HepG2 (cell line): ENCODE measurements around the gene PHTF2. TPM values are rescaled to one million over a fixed set of nuclear protein-coding genes. Genes with fewer than 3 reads are reported as not detected.

Experiments used
- ATAC-seq: fragments of 200-7000 bp; cut with Tn5 transposase; 3 replicates; pipeline ENCODE4 v1.9.1; 2020; ENCODE audit warnings: mild to moderate bottlenecking, moderate library complexity
- BruUV-seq: library from RNA; stranded (reverse); fragments of 400-500 nt; replicated peaks from 2 replicates; lab custom pipeline; 2021; lab: Mats Ljungman, UMichigan
- CTCF ChIA-PET: fragments of 300-600 bp; formaldehyde crosslinking; extraction: SDS; loops from one replicate; lab custom pipeline; 2021; ENCODE audit warnings: low total read pairs, inconsistent platforms, low intra/inter-chr PET ratio; lab: Yijun Ruan, JAX
- POLR2A ChIA-PET: fragments of 350-600 bp; sonication (Branson Sonifier 250); formaldehyde crosslinking; loops from one replicate; lab custom pipeline; 2020; ENCODE audit warnings: antibody characterized with exemption, inconsistent platforms; lab: Yijun Ruan, JAX
- DNase-seq: peaks from one replicate; pipeline ENCODE4 v3.0.0-alpha.2; 2015; ENCODE audit warnings: low spot score
- FAIRE-seq: peaks from 3 replicates; lab custom pipeline; 2011; peaks lifted over from hg19 to GRCh38; lab: Jason Lieb, UNC
- H2AFZ ChIP-seq: one replicate; pipeline ENCODE4 v1.6.1; 2011; ENCODE audit warnings: low read length, inconsistent platforms
- H3K27ac ChIP-seq: fragments of 300-600 bp; 3 replicates; pipeline ENCODE4 v1.8.0; 2011; ENCODE audit warnings: mixed run types, mild to moderate bottlenecking, mixed read lengths, low read length, inconsistent platforms; ENCODE audit not compliant: insufficient read depth; ENCODE audit errors: extremely low read length
- H3K27me3 ChIP-seq, 2 experiments: fragments of 200-600 bp in 1 of 2; 2 replicates in 1 of 2; 3 replicates in 1 of 2; pipeline versions ENCODE4 v1.6.0 to v1.8.0; 2011; ENCODE audit warnings: low read length in 2 of 2, mild to moderate bottlenecking in 2 of 2, moderate library complexity in 2 of 2, inconsistent platforms in 1 of 2; ENCODE audit not compliant: insufficient read depth in 2 of 2, control insufficient read depth in 1 of 2
- H3K36me3 ChIP-seq, 2 experiments: fragments of 200-600 bp in 1 of 2; replicated peaks in 1 of 2; 2 replicates in 1 of 2; 3 replicates in 1 of 2; pipeline versions ENCODE4 v1.5.1 to v1.8.0; 2011; ENCODE audit warnings: low read length in 2 of 2, inconsistent platforms in 1 of 2; ENCODE audit not compliant: insufficient read depth in 2 of 2, control insufficient read depth in 1 of 2
- H3K4me1 ChIP-seq: 2 replicates; pipeline ENCODE4 v1.5.1; 2012; ENCODE audit warnings: low read length, inconsistent platforms; ENCODE audit not compliant: insufficient read depth
- H3K4me2 ChIP-seq: 2 replicates; pipeline ENCODE4 v1.6.0; 2011; ENCODE audit warnings: low read depth, low read length, inconsistent platforms
- H3K4me3 ChIP-seq, 3 experiments: fragments of 200-600 bp in 1 of 3; sonication (generic), shearing (Covaris generic) in 1 of 3; replicated peaks in 1 of 3; 2 replicates each; pipeline ENCODE4 v1.5.1; 2011 to 2016; ENCODE audit warnings: low read length in 3 of 3, inconsistent platforms in 2 of 3, low read depth in 2 of 3, mild to moderate bottlenecking in 2 of 3, control low read depth in 1 of 3, mixed read lengths in 1 of 3; ENCODE audit not compliant: insufficient read depth in 1 of 3
- H3K79me2 ChIP-seq: one replicate; pipeline ENCODE4 v1.6.1; 2011; ENCODE audit warnings: low read length, inconsistent platforms; ENCODE audit not compliant: insufficient read depth
- H3K9ac ChIP-seq: 2 replicates; pipeline ENCODE4 v1.6.0; 2011; ENCODE audit warnings: mild to moderate bottlenecking, low read depth, low read length, inconsistent platforms; ENCODE audit not compliant: insufficient read depth
- H3K9me3 ChIP-seq: 2 replicates; pipeline ENCODE4 v1.5.1; 2012; ENCODE audit warnings: mild to moderate bottlenecking, low read length
- H4K20me1 ChIP-seq: 2 replicates; pipeline ENCODE4 v1.6.0; 2011; ENCODE audit warnings: inconsistent platforms, mild to moderate bottlenecking, low read length, moderate library complexity; ENCODE audit not compliant: insufficient read depth
- ATAD3A ChIP-seq: sonication (generic); formaldehyde crosslinking; IDR thresholded peaks from 2 replicates; pipeline ENCODE4 v1.4.0; 2020; ENCODE audit warnings: missing genetic modification reagents
- FOXA1 ChIP-seq, 2 experiments: fragments of 450-650 bp in 1 of 2; sonication (generic) in 1 of 2; formaldehyde crosslinking in 1 of 2; IDR thresholded peaks; 2 replicates each; pipeline versions ENCODE4 v1.4.0 to v1.6.1; 2016 to 2020; ENCODE audit warnings: missing genetic modification reagents in 1 of 2
- MAFF ChIP-seq: IDR thresholded peaks from 2 replicates; pipeline ENCODE4 v1.6.1; 2011; ENCODE audit warnings: low read depth, low read length, improper control_type of control experiment
- SOX13 ChIP-seq, 3 experiments: fragments of 450-650 bp in 1 of 3; sonication (generic) in 1 of 3; formaldehyde crosslinking in 1 of 3; IDR thresholded peaks in 2 of 3; conservative IDR thresholded peaks in 1 of 3; 2 replicates each; pipeline versions ENCODE4 v1.5.0 to v1.6.1; 2016 to 2020; ENCODE audit warnings: antibody characterized with exemption in 1 of 3, mild to moderate bottlenecking in 1 of 3, missing compliant biosample characterization in 1 of 3, missing genetic modification reagents in 1 of 3, moderate library complexity in 1 of 3
- ZNF12 ChIP-seq: sonication (generic); formaldehyde crosslinking; IDR thresholded peaks from 2 replicates; pipeline ENCODE4 v1.5.0; 2020; ENCODE audit warnings: missing genetic modification reagents
- ZNF761 ChIP-seq: sonication (generic); formaldehyde crosslinking; conservative IDR thresholded peaks from 2 replicates; pipeline ENCODE4 v1.4.0; 2020; ENCODE audit warnings: mild to moderate bottlenecking, missing genetic modification reagents
- WGBS: methylation state at CpG from one replicate; pipeline ENCODE4 v1.1.6; 2017; ENCODE audit warnings: low lambda C conversion rate; 5-methylcytosine and 5-hydroxymethylcytosine counted together
- in situ Hi-C: cut with HindIII; loops from 2 replicates; pipeline ENCODE4 v1.10.0; 2017; ENCODE audit warnings: low pct_unique_long_range_greater_than_20kb; ENCODE audit not compliant: extremely low pct_ligation_motif_present
- intact Hi-C: fragments of 100-400 bp; cut with micrococcal nuclease; formaldehyde crosslinking; loops from one replicate; pipeline ENCODE4 v1.10.0; 2022; ENCODE audit not compliant: unreplicated experiment
- polyA plus RNA-seq, 8 experiments: library from polyadenylated mRNA; depleted of rRNA in 3 of 8; stranded (reverse) in 7 of 8; unstranded in 1 of 8; fragments of >200 nt; fragmentation: Illumina TruSeq in 4 of 8; extraction: Trizol in 4 of 8; gene quantifications; 2 replicates each; pipeline versions ENCODE4 v1.2.1 to v1.2.3, GENCODE V29; 2011 to 2016; ENCODE audit warnings: low read depth in 4 of 8, missing spikeins in 1 of 8, mixed read lengths in 1 of 8; ENCODE audit not compliant: insufficient read depth in 1 of 8
- total RNA-seq, 5 experiments: library from RNA; depleted of rRNA; stranded (reverse); fragments of >200 nt; fragmentation: Illumina TruSeq; extraction: Trizol; gene quantifications; 2 replicates each; pipeline ENCODE4 v1.2.3, GENCODE V29; 2016; ENCODE audit warnings: low read depth in 1 of 5
- TF ChIP-seq, protein P1 (sequence below): IDR thresholded peaks from 2 replicates; pipeline ENCODE4 v1.6.1; 2016; ENCODE audit warnings: control low read depth
- TF ChIP-seq, protein P2 (sequence below): IDR thresholded peaks from 2 replicates; pipeline ENCODE4 v1.6.1; 2012; ENCODE audit warnings: low read depth, low read length, improper control_type of control experiment
- TF ChIP-seq, protein P3 (sequence below): sonication (generic); formaldehyde crosslinking; IDR thresholded peaks from 2 replicates; pipeline ENCODE4 v1.4.0; 2020; ENCODE audit warnings: missing genetic modification reagents
- TF ChIP-seq, protein P4 (sequence below), 2 experiments: sonication (generic) in 1 of 2; formaldehyde crosslinking in 1 of 2; IDR thresholded peaks; 2 replicates each; pipeline versions ENCODE4 v1.4.0 to v1.6.1; 2016 to 2020; ENCODE audit warnings: borderline replicate concordance in 1 of 2, low read depth in 1 of 2, mild to moderate bottlenecking in 1 of 2, missing genetic modification reagents in 1 of 2
- TF ChIP-seq, protein P5 (sequence below), 2 experiments: fragments of 450-650 bp in 1 of 2; sonication (generic) in 1 of 2; formaldehyde crosslinking; IDR thresholded peaks; 2 replicates each; pipeline versions ENCODE4 v1.5.0 to v1.8.0; 2020 to 2022; ENCODE audit warnings: mild to moderate bottlenecking in 1 of 2, missing genetic modification reagents in 1 of 2

Gene PHTF2
- total and polyA plus RNA-seq, 2 of the 13 experiments (the other 11 are each of a cell fraction or from before 2014, with no cell fraction given) = 7.4 to 10.2 TPM

DNA sequence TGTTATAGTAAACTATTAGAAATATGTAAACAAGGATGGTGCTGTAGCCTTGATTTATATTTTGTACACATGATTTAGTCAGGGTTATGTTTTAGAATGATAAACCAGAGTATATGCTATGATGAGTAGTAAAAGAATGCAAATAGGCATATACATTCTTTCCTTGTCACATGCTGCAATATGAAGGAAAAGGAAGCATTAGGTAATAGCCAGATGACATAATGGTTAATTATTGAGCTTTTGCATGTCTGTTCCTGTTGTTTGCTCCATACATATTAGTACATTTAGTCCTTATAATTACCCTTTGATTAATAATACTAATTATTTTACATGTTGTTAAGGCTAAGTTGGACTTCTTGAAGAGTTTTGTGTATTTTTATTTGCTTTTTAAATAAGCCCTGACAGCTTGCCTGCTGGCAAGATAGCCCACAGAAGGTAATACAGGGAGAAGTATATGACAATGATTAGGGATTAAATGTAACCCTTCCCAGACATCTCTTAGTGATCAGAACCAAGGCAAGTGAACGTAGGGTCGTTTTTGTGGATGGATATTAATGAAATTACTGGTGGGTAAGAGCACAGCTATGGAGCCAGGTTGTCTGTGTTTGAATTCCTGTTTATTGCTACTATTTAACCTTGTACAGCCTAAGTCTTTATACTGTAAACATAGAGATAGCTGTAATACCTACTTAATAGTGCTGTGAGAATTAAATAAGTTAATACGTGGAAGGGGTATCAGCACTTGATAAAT, 68.4 kb downstream of the PHTF2 start:
- DNase-seq (peak; percentile 60), ATAC-seq (peak; percentile 69), FAIRE-seq (peak; percentile 18)
- no TSS peak for BruUV-seq
- H4K20me1 ChIP-seq = no peaks in the 10 kb centered on the region
- no peak overlapping the region for H3K9ac ChIP-seq
- H3K9me3 ChIP-seq = no peaks in the 10 kb centered on the region
- H3K79me2 ChIP-seq = no peaks in the 10 kb centered on the region
- peaks cover 30% of the 10 kb centered on the region for H3K4me1 ChIP-seq
- WGBS = 77% methylated on average over 3 of the region's 3 CpGs
- no peak overlapping the region for H3K4me3 ChIP-seq
- POLR2A ChIA-PET = interaction anchor here (0.9 kb wide), 1 partner anchor 13 kb away, joined by 3 read pairs; no protein-coding TSS in a partner anchor
- H3K27me3 ChIP-seq = no peaks in the 10 kb centered on the region
- H3K27ac ChIP-seq = no peak overlapping the region
- CTCF ChIA-PET = no interaction called here
- H2AFZ ChIP-seq = no peak overlapping the region
- 0 out of 2 replicates have a peak overlapping the region, but pooled peaks have one; percentile 8 for H3K4me2 ChIP-seq
- in situ Hi-C loops = no loop called here
- no peaks in the 10 kb centered on the region; a peak in 2 of 5 replicates for H3K36me3 ChIP-seq
- intact Hi-C loops = no loop called here
- no peak for TF ChIP-seq SOX13 (IDR thresholded peaks at IDR 0.05)
- TF ChIP-seq SOX13 (CRISPR knock-in tag; conservative IDR thresholded peaks at IDR 0.05 in 1 of 2, IDR thresholded peaks at IDR 0.05 in 1 of 2) = no peak
- TF ChIP-seq, protein P1, sequence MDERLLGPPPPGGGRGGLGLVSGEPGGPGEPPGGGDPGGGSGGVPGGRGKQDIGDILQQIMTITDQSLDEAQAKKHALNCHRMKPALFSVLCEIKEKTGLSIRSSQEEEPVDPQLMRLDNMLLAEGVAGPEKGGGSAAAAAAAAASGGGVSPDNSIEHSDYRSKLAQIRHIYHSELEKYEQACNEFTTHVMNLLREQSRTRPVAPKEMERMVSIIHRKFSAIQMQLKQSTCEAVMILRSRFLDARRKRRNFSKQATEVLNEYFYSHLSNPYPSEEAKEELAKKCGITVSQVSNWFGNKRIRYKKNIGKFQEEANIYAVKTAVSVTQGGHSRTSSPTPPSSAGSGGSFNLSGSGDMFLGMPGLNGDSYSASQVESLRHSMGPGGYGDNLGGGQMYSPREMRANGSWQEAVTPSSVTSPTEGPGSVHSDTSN (CRISPR knock-in tag) = no peak
- no peak for TF ChIP-seq ZNF761 (CRISPR knock-in tag)
- TF ChIP-seq, protein P2, sequence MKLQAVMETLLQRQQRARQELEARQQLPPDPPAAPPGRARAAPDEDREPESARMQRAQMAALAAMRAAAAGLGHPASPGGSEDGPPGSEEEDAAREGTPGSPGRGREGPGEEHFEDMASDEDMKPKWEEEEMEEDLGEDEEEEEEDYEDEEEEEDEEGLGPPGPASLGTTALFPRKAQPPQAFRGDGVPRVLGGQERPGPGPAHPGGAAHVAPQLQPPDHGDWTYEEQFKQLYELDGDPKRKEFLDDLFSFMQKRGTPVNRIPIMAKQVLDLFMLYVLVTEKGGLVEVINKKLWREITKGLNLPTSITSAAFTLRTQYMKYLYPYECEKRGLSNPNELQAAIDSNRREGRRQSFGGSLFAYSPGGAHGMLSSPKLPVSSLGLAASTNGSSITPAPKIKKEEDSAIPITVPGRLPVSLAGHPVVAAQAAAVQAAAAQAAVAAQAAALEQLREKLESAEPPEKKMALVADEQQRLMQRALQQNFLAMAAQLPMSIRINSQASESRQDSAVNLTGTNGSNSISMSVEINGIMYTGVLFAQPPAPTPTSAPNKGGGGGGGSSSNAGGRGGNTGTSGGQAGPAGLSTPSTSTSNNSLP = peak; percentile 50; the same call in 1 of the 2 replicates
- TF ChIP-seq, protein P3, sequence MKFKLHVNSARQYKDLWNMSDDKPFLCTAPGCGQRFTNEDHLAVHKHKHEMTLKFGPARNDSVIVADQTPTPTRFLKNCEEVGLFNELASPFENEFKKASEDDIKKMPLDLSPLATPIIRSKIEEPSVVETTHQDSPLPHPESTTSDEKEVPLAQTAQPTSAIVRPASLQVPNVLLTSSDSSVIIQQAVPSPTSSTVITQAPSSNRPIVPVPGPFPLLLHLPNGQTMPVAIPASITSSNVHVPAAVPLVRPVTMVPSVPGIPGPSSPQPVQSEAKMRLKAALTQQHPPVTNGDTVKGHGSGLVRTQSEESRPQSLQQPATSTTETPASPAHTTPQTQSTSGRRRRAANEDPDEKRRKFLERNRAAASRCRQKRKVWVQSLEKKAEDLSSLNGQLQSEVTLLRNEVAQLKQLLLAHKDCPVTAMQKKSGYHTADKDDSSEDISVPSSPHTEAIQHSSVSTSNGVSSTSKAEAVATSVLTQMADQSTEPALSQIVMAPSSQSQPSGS = peak; percentile 50; the same call in 1 of the 2 replicates
- TF ChIP-seq FOXA1 (IDR thresholded peaks at IDR 0.05) = no peak
- TF ChIP-seq FOXA1 (CRISPR knock-in tag; IDR thresholded peaks at IDR 0.05) = peak; percentile 30; the same call in 1 of the 2 replicates
- TF ChIP-seq ZNF12 (CRISPR knock-in tag) = peak; percentile 69; the same call in 1 of the 2 replicates
- 0 out of 2 replicates have a peak, but pooled peaks have one; percentile 76 for TF ChIP-seq MAFF
- TF ChIP-seq ATAD3A = no peak
- TF ChIP-seq, protein P4, sequence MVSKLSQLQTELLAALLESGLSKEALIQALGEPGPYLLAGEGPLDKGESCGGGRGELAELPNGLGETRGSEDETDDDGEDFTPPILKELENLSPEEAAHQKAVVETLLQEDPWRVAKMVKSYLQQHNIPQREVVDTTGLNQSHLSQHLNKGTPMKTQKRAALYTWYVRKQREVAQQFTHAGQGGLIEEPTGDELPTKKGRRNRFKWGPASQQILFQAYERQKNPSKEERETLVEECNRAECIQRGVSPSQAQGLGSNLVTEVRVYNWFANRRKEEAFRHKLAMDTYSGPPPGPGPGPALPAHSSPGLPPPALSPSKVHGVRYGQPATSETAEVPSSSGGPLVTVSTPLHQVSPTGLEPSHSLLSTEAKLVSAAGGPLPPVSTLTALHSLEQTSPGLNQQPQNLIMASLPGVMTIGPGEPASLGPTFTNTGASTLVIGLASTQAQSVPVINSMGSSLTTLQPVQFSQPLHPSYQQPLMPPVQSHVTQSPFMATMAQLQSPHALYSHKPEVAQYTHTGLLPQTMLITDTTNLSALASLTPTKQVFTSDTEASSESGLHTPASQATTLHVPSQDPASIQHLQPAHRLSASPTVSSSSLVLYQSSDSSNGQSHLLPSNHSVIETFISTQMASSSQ (IDR thresholded peaks at IDR 0.05; ENCODE audit: low read depth) = peak; percentile 71
- TF ChIP-seq, protein P4 (CRISPR knock-in tag; IDR thresholded peaks at IDR 0.05; ENCODE audit: borderline replicate concordance) = no peak
- TF ChIP-seq, protein P5, sequence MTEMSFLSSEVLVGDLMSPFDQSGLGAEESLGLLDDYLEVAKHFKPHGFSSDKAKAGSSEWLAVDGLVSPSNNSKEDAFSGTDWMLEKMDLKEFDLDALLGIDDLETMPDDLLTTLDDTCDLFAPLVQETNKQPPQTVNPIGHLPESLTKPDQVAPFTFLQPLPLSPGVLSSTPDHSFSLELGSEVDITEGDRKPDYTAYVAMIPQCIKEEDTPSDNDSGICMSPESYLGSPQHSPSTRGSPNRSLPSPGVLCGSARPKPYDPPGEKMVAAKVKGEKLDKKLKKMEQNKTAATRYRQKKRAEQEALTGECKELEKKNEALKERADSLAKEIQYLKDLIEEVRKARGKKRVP (CRISPR knock-in tag; IDR thresholded peaks at IDR 0.05) = peak in 1 of 2 experiments; percentile 65; a peak in 1 of 4 replicates
